ENCODE measurements around the gene CPNE7. TPM values are rescaled to one million over a fixed set of nuclear protein-coding genes. Genes with fewer than 3 reads are reported as not detected.

CPNE7 gene
- 1 to 10 TPM in 3 of 7 donors, under 1 TPM in 3, not detected in 1; 0.36 to 4.0 (median 1.2) TPM for total RNA-seq
- under 1 TPM in 1 of 2 donors, not detected in 1; 0.90 TPM for polyA plus RNA-seq
- long read RNA-seq, donor 1: 0 reads
- long read RNA-seq, donor 2, partial matches to known transcripts: 6 of 6 reads
- long read RNA-seq, donor 2, other reads (novel, unspliced or antisense): 0 of 6 reads
- long read RNA-seq, donor 3, partial matches to known transcripts: 0 of 1 reads
- long read RNA-seq, donor 3, other reads (novel, unspliced or antisense): 1 of 1 reads

DNA sequence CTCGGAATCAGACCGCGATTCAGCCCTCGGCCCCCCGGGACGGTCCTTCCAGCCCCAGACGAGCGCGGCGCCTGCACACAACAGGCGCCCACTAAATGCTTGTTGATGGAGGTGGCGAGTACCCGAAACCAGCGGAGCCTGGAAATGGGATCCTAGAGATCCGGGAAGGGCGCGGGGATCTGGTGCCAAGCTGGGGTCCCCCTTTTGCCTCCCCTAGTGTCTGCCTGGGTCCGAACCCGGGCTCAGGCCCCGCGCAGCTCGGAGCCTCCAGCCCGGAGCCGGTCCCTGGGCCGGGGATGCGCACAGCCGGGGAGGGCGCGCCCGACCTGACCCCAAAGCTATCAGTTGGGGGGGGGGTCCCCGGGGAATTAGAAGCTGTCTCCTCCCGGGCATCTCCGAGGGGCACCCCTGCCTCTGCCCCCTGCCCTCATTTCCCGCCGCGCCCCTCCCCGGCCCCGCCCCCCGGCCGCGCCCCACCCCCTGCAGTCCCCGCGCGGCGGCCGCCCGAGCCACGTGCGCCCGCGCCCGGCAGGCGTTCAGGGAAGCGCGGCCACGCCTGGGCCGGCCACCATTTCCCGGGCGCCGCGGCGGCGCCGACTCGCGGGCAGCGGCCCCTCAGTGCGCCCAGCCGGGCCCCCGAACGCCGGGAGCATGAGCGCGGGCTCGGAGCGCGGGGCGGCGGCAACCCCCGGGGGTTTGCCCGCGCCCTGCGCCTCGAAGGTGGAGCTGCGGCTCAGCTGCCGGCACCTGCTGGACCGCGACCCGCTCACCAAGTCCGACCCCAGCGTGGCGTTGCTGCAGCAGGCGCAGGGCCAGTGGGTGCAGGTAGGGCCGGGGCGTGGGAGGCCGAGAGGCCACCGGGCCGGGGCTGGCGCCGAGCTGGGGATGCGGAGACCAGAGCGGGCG lies at the start of gene CPNE7:
CPNE7 (plus strand) TSS at position 512 of the 906 bp plus-strand sequence; CDS start at position 652, 140 bp downstream.
- Histone ChIP-seq H3K4me3 (no peak within 1 kb of the TSS), H3K27me3 (no peaks in the 10 kb centered on the region), H3K27ac (no peak within 1 kb of the TSS), H3K9me3 (no peaks in the 10 kb centered on the region), H3K36me3 (no peaks in the 10 kb centered on the region), H3K4me1 (ENCODE audit: insufficient read depth) (peaks cover 2% of the 10 kb centered on the region)
- no peak for DNase-seq
- no peak for TF ChIP-seq POLR2A (IDR thresholded peaks at IDR 0.05)
- TF ChIP-seq, protein P1, sequence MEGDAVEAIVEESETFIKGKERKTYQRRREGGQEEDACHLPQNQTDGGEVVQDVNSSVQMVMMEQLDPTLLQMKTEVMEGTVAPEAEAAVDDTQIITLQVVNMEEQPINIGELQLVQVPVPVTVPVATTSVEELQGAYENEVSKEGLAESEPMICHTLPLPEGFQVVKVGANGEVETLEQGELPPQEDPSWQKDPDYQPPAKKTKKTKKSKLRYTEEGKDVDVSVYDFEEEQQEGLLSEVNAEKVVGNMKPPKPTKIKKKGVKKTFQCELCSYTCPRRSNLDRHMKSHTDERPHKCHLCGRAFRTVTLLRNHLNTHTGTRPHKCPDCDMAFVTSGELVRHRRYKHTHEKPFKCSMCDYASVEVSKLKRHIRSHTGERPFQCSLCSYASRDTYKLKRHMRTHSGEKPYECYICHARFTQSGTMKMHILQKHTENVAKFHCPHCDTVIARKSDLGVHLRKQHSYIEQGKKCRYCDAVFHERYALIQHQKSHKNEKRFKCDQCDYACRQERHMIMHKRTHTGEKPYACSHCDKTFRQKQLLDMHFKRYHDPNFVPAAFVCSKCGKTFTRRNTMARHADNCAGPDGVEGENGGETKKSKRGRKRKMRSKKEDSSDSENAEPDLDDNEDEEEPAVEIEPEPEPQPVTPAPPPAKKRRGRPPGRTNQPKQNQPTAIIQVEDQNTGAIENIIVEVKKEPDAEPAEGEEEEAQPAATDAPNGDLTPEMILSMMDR (IDR thresholded peaks at IDR 0.05): no peak
- TF ChIP-seq EP300 (IDR thresholded peaks at IDR 0.05): no peak
- intact Hi-C loops (cut with DNase I): no loop called here
- WGBS, 3 donors: 0 to 1% (median 1%) methylated on average over 34 to 103 of the region's 103 CpGs

DNA sequence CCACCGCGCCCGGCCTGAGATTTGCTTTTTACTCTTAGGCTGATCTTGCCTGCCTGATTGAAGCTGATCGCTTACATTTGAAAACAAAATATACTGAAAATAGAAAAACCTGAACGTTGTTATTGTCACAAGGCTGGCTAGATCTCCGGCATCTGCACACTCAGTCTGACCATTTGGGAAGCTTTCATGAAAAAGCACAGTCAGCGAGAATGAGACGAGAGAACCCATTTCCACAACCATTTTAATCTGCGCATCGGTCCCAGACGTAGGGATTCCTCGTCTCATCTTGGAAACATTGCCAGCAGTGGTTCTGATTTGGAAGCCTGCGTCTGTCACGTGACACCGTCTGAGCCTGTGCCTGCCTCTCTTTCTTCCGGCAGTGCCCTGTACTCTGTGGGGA lies 46.5 kb upstream of the CPNE7 start:
- no peaks in the 10 kb centered on the region for H3K4me1 ChIP-seq (ENCODE audit: insufficient read depth)
- no peak overlapping the region for H3K4me3 ChIP-seq
- WGBS, 3 donors: 83 to 88% (median 87%) methylated on average over 16 of the region's 16 CpGs
- intact Hi-C loops (cut with DNase I): no loop called here
- H3K9me3 ChIP-seq: no peaks in the 10 kb centered on the region
- no peak for TF ChIP-seq POLR2A (IDR thresholded peaks at IDR 0.05)
- TF ChIP-seq EP300 (IDR thresholded peaks at IDR 0.05): no peak
- TF ChIP-seq, protein P1 (IDR thresholded peaks at IDR 0.05): no peak
- DNase-seq: no peak
- no peak overlapping the region for H3K27ac ChIP-seq
- no peaks in the 10 kb centered on the region for H3K36me3 ChIP-seq
- H3K27me3 ChIP-seq: no peaks in the 10 kb centered on the region

DNA sequence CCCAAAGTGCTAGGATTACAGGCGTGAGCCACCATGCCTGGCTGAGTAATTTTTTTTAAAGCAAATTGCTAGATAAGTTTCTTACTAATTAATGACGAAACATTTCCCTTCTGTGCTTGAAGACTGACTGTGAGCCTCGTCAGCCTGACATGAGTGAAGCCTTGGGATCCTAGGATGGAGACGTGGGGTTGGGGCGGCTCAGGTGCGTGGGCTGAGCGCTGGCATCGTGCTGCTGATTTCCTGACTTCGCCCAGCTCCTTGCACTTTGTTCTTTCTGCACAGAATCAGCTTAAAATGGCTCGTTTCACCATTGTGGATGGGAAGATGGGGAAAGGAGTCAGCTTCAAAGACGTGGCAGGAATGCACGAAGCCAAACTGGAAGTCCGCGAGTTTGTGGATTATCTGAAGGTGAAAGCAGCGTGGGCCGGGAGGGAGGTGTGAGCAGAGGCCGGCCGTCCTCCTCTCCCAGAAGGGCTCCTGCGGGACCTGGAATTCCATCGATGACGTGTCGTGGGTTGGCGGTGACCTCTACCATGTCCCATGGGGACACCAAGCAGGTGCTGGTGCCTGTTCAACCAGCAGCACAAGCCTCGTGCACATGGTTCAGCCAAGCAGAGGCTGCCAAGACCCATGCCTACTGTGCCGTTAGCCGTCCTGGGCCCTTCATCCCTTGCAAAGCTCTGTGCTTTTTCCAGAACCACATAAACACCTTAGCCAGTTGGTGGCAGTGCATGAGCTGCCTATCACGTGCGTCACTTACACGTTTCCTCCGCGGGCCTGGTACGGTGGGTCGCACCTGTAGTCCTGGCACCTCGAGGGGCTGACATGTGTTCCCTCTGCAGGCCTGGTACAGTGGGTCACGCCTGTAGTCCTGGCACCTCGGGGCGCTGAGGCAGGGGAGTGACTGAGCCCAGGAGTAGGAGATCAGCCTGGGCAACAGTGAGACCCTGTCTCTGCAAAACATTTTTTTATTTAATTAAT lies 44.9 kb upstream of the CPNE7 start:
- TF ChIP-seq, protein P1 (IDR thresholded peaks at IDR 0.05): no peak
- TF ChIP-seq POLR2A (IDR thresholded peaks at IDR 0.05) (no peak), EP300 (IDR thresholded peaks at IDR 0.05) (no peak)
- intact Hi-C loops (cut with DNase I): no loop called here
- Histone ChIP-seq H3K4me3 (no peak overlapping the region), H3K27ac (no peak overlapping the region), H3K36me3 (no peaks in the 10 kb centered on the region), H3K4me1 (ENCODE audit: insufficient read depth) (no peaks in the 10 kb centered on the region), H3K27me3 (no peaks in the 10 kb centered on the region), H3K9me3 (no peaks in the 10 kb centered on the region)
- DNase-seq: no peak
- 88 to 90% (median 89%) methylated on average over 37 of the region's 37 CpGs for WGBS, 3 donors
